ENCODE results near the gene APRT.

APRT gene

GRCh38 chr16:88807626-88808453 lies 3.9 kb downstream of the APRT start:
- no peak for DNase-seq (ENCODE audit: low read depth in 3 of 3)

- no peak for DNase-seq (ENCODE audit: low read depth in 3 of 3)
Observed at GRCh38 chr16:88807142-88807625, 4.5 kb downstream of the APRT start.

GRCh38 chr16:88806491-88807111 lies 5.1 kb downstream of the APRT start:
- DNase-seq (ENCODE audit: low read depth in 3 of 3): no peak

- DNase-seq (ENCODE audit: low read depth in 3 of 3): no peak
Observed at GRCh38 chr16:88805887-88806393, 5.8 kb downstream of the APRT start.

- no peak for DNase-seq (ENCODE audit: low read depth in 3 of 3)
Observed at GRCh38 chr16:88805340-88805715, 6.4 kb downstream of the APRT start.

- DNase-seq (ENCODE audit: low read depth in 3 of 3): no peak
Observed at GRCh38 chr16:88804552-88805339, 7.0 kb downstream of the APRT start.

GRCh38 chr16:88804173-88804551 lies 7.6 kb downstream of the APRT start:
- no peak for DNase-seq (ENCODE audit: low read depth in 3 of 3)

GRCh38 chr16:88803264-88803987 lies 8.3 kb downstream of the APRT start, which contains the start of gene CDT1:
Gene CDT1 (plus strand): TSS chr16:88803789. CDS start chr16:88803832, 43 bp downstream.
- DNase-seq (ENCODE audit: low read depth in 3 of 3): peak in 2 of 3 donors; percentile 74 to 83

- no peak for DNase-seq (ENCODE audit: low read depth in 3 of 3)
Observed at GRCh38 chr16:88800277-88800592, 11.5 kb downstream of the APRT start.

- DNase-seq (ENCODE audit: low read depth in 3 of 3): no peak
Observed at GRCh38 chr16:88799569-88800276, 12.0 kb downstream of the APRT start.

- no peak for DNase-seq (ENCODE audit: low read depth in 3 of 3)
Observed at GRCh38 chr16:88798772-88799455, 12.8 kb downstream of the APRT start.

- no peak for DNase-seq (ENCODE audit: low read depth in 3 of 3)
Observed at GRCh38 chr16:88798073-88798472, 13.7 kb downstream of the APRT start.

GRCh38 chr16:88796278-88796677 lies 15.4 kb downstream of the APRT start:
- DNase-seq (ENCODE audit: low read depth in 3 of 3): no peak

- no peak for DNase-seq (ENCODE audit: low read depth in 3 of 3)
Observed at GRCh38 chr16:88793251-88793954, 18.3 kb downstream of the APRT start.

- DNase-seq (ENCODE audit: low read depth in 3 of 3): no peak
Observed at GRCh38 chr16:88792668-88793250, 19.0 kb downstream of the APRT start.

GRCh38 chr16:88792078-88792550 lies 19.6 kb downstream of the APRT start:
- DNase-seq (ENCODE audit: low read depth in 3 of 3): no peak

- no peak for DNase-seq (ENCODE audit: low read depth in 3 of 3)
Observed at GRCh38 chr16:88790312-88791211, 21.2 kb downstream of the APRT start.

GRCh38 chr16:88789594-88789993 lies 22.1 kb downstream of the APRT start:
- DNase-seq (ENCODE audit: low read depth in 3 of 3): no peak
